ENCODE data around the gene QRFPR. TPM values are rescaled to one million over a fixed set of nuclear protein-coding genes. Genes with fewer than 3 reads are reported as not detected.

Gene QRFPR
- total RNA-seq, 1 experiment from 2014 or later, result 0.63 TPM

GRCh38 chr4:121299367-121299766 is 81.5 kb downstream of the QRFPR start:
- H3K14ac ChIP-seq (ENCODE audit: insufficient read depth, low read length), result no peak overlapping the region
- no peak overlapping the region for H2BK20ac ChIP-seq (ENCODE audit: low read depth, low read length, poor library complexity, severe bottlenecking)
- Mint-ChIP-seq H3K27ac (no peak overlapping the region), H3K27me3 (ENCODE audit: low read depth) (no peaks in the 10 kb centered on the region), H3K4me1 (no peaks in the 10 kb centered on the region), H3K36me3 (ENCODE audit: insufficient read depth in 1 of 3, low read depth in 3 of 3) (no peaks in the 10 kb centered on the region), H3K9me3 (no peaks in the 10 kb centered on the region), H3K4me3 (no peak overlapping the region)
- H2BK12ac ChIP-seq (ENCODE audit: insufficient read length, low read depth, low read length), result no peak overlapping the region
- H3K27me3 ChIP-seq (ENCODE audit: insufficient read depth, low read length), result no peaks in the 10 kb centered on the region
- no peaks in the 10 kb centered on the region for H3K79me1 ChIP-seq (ENCODE audit: insufficient read depth, low read depth, low read length, poor library complexity, severe bottlenecking)
- no peak overlapping the region for H3T11ph ChIP-seq (ENCODE audit: low read length)
- no peak overlapping the region for H3K4ac ChIP-seq (ENCODE audit: low read depth, low read length)
- no peak for TF ChIP-seq CTCF (conservative IDR thresholded peaks at IDR 0.05)
- no peaks in the 10 kb centered on the region for H3K9me3 ChIP-seq (ENCODE audit: control insufficient read depth, low read depth, low read length)
- WGBS (ENCODE audit: extremely low coverage, insufficient read length, low lambda C conversion rate), result no CpG with 5 or more reads among the region's 3 CpGs
- H2BK120ac ChIP-seq (ENCODE audit: low read depth, low read length, poor library complexity, severe bottlenecking), result no peak overlapping the region
- H4K8ac ChIP-seq (replicated peaks; ENCODE audit: insufficient read length, low read depth, low read length), result no peak overlapping the region
- H3K79me2 ChIP-seq (ENCODE audit: insufficient read depth, low read length), result no peaks in the 10 kb centered on the region
- no peaks in the 10 kb centered on the region for H3K23me2 ChIP-seq (ENCODE audit: insufficient read length, low read depth, low read length, poor library complexity, severe bottlenecking)
- no peaks in the 10 kb centered on the region for H4K20me1 ChIP-seq (ENCODE audit: control insufficient read depth, insufficient read depth, insufficient read length)
- H3K56ac ChIP-seq (ENCODE audit: insufficient read length, low read depth, low read length), result no peak overlapping the region
- no peak overlapping the region for H3K27ac ChIP-seq (ENCODE audit: insufficient read length, low read depth, low read length)
- H2AK5ac ChIP-seq (ENCODE audit: insufficient read length, low read length), result no peak overlapping the region
- no peak overlapping the region for H3K4me2 ChIP-seq (ENCODE audit: insufficient read depth, insufficient read length, low read length)
- H4K5ac ChIP-seq (ENCODE audit: insufficient read length, low read depth, low read length), result no peak overlapping the region
- no peak overlapping the region for H4K91ac ChIP-seq (ENCODE audit: insufficient read length, low read depth, low read length)
- no peak for DNase-seq
- H2AFZ ChIP-seq (ENCODE audit: low read length), result no peak overlapping the region
- no peaks in the 10 kb centered on the region for H3K4me1 ChIP-seq (ENCODE audit: insufficient read depth, low read length)
- H3K23ac ChIP-seq (ENCODE audit: insufficient read length, low read depth, low read length), result no peak overlapping the region
- no peak overlapping the region for H3K18ac ChIP-seq (ENCODE audit: insufficient read length, low read depth, low read length)
- H2BK5ac ChIP-seq (ENCODE audit: insufficient read length, low read length), result no peak overlapping the region
- H2BK15ac ChIP-seq (ENCODE audit: low read depth, low read length), result no peak overlapping the region
- no peak overlapping the region for H3K9ac ChIP-seq (ENCODE audit: extremely low read depth, insufficient read length, low read length)

All from H9 (cell line).